Omental fat pad (tissue), 4 donors: ENCODE results near the gene CNTRL. TPM values are rescaled to one million over a fixed set of nuclear protein-coding genes. Genes with fewer than 3 reads are reported as not detected.

Experiments used
- ATAC-seq: fragments of 150-250 bp; one replicate; pipeline ENCODE4 v1.9.1; 2016; ENCODE audit warnings: mild to moderate bottlenecking, moderate library complexity; ENCODE audit not compliant: low FRiP score
- DNase-seq: peaks from one replicate; pipeline ENCODE4 v3.0.0-alpha.2; 2019; ENCODE audit warnings: low spot score
- total RNA-seq, 4 donors: library from RNA; depleted of rRNA; stranded (reverse); fragments of >200 nt; gene quantifications; one replicate each; pipeline ENCODE4 v1.1.0, GENCODE V29; 2016
- TF ChIP-seq, protein P1 (sequence below), 3 donors: fragments of 450-650 bp; IDR thresholded peaks; one replicate each; pipeline ENCODE4 v1.5.1; 2016 to 2017; ENCODE audit warnings: antibody characterized with exemption in 3 of 3, mild to moderate bottlenecking in 3 of 3, moderate library complexity in 2 of 3

The CNTRL gene
- total RNA-seq, 4 donors from 2014 or later: 16.6 to 24.7 (median 17.8) TPM

DNA sequence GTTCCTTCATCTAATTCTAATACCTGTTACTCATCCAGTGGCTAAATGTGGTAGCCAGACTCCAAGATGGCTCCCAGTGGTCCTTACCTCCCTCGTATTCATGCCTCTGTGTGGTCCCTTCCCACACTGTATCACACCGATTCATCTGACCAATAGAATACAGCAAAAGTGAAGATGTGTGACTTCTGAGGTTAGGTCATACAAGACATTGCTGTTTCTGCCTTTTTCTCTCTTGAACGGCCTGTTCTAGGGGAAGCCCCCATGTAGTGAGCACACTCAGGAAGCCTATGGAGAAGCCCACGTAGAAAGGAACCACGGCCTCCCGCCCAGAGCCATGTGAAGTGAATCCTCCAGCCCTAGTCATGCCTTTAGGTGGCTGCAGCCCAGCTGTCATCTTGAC, 15.2 kb upstream of the CNTRL start:
- no peak for DNase-seq
- ATAC-seq: no peak
- TF ChIP-seq, protein P1, sequence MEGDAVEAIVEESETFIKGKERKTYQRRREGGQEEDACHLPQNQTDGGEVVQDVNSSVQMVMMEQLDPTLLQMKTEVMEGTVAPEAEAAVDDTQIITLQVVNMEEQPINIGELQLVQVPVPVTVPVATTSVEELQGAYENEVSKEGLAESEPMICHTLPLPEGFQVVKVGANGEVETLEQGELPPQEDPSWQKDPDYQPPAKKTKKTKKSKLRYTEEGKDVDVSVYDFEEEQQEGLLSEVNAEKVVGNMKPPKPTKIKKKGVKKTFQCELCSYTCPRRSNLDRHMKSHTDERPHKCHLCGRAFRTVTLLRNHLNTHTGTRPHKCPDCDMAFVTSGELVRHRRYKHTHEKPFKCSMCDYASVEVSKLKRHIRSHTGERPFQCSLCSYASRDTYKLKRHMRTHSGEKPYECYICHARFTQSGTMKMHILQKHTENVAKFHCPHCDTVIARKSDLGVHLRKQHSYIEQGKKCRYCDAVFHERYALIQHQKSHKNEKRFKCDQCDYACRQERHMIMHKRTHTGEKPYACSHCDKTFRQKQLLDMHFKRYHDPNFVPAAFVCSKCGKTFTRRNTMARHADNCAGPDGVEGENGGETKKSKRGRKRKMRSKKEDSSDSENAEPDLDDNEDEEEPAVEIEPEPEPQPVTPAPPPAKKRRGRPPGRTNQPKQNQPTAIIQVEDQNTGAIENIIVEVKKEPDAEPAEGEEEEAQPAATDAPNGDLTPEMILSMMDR (IDR thresholded peaks at IDR 0.05): no peak

DNA sequence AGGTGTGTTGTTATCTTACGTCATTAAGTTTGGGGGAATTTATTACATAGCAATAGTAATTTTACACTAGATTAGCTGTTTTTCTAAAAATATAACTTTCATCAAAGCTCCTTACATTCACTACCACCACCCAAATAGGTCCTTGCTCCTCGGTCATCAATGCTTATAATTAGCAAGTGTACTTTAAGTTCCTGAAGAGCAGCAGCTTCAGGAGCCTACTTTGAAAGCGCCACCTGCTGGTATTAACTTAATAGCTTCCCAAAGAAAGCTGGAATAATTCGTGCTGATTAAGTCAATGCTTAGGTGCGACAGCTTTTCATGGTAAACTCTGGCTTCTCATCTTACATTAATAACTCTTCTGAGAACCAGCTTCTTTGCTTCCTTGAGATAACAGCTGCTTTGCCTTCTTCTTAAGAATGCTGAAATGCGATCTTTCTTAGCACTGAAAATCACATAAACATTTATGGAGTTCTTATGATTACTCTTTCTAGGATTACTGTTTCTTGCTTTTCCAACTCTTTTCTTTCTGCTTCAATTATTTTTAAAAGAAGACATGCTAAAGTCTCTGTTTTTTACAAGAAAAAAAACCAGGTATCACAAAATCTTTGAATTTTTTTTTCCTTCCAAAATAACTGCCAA, 14.6 kb upstream of the CNTRL start:
- TF ChIP-seq, protein P1 (IDR thresholded peaks at IDR 0.05): peak in 1 of 3 donors; percentile 6
- ATAC-seq (peak; percentile 54), DNase-seq (no peak)

DNA sequence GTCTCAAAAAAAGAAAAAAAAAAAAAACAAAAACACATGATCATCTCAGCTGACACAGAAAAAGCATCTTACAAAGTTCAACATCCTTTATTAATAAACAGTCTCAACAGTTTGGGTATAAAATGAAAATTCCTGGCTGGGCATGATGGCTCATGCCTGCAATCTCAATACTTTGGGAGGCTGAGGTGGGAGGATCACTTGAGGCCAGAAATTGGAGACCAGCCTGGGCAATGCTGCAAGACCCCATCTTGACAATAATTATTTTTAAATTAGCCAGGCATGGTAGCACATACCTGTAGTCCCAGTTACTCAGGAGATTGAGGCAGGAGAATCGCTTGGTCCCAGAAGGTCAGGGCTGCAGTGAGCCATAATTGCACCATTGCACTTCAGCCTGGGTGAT, 7.9 kb upstream of the CNTRL start:
- ATAC-seq (no peak), DNase-seq (no peak)
- TF ChIP-seq, protein P1 (IDR thresholded peaks at IDR 0.05): no peak

DNA sequence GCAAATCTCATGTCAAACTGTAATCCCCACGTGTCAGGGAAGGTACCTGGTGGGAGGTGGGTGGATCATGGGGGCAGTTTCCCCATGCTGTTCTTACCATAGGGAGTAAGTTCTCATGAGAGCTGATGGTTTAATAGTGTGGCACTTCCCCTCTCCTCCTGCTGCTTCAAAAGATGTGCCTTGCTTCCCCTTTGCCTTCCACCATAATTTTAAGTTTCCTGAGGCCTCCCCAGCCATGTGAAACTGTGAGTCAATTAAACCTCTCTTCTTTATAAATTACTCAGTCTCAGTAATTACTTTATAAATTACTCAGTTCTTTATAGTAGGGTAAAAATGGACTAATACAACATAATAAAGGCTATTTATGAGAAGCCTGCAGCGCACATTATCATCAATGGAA, 7.1 kb upstream of the CNTRL start:
- ATAC-seq: no peak
- TF ChIP-seq, protein P1 (IDR thresholded peaks at IDR 0.05): no peak
- no peak for DNase-seq

DNA sequence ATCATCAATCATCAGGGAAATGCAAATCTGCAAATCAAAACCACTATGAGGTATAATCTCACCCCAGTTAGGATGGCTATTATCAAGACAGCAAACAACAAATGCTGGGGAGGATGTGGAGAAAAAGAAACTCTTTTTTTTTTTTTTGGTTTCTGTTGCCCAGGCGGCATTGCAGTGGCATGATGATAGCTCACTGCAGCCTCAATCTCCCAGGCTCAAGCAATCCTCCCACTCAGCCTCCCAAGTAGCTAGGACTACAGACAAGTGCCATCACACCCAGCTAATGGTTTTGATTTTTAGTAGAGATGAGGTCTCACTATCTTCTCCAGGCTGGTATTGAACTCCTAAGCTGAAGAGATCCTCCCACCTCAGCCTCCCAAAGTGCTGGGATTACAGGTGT, 5.4 kb upstream of the CNTRL start:
- ATAC-seq (no peak), DNase-seq (no peak)
- TF ChIP-seq, protein P1 (IDR thresholded peaks at IDR 0.05): no peak

DNA sequence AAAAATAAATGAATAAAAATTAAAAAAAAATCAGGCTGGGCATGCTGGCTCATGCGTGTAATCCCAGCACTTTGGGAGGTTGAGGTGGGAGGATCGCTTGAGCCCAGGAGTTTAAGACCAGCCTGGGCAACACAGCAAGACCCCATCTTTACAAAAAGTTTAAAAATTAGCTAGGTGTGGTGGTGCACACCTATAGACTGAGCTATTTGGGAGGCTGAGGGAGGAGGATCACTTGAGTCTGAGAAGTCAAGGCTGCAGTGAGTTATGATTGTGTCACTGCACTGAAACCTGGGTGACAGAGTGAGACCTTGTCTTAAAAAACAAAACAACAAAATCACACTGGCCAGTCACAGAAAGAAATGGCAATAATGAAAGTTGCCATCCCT, 3.4 kb upstream of the CNTRL start:
- TF ChIP-seq, protein P1 (IDR thresholded peaks at IDR 0.05): no peak
- DNase-seq (no peak), ATAC-seq (no peak)

DNA sequence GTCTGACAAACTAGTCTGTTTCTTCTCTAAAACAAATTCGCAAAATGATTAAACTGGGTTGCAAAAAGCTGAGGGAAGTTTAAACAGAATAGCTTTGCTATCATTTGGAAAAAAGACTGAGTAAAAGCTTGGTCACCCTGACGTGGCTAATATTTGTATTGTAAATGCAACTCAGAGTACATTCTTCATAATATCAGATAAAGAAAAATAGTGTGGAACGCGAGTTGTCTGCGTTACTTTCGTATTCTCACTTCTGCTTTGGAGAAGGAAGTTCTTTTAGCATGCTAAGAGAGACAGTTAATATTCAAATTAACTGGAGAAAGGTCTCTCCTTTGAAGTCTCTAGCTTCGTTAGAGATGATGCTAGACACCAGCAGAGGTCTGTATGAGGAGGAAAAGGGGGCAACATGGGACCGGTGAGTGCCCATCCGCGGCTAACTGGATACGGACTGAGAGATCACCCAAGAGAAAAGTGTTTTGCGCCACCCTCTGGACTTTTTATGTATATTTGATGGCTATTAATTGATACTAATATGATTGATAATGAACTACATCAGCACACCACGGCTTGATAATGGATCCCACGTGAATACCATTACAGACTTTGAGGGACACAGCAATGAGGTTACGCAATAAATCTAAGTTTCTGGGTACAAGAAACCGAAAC, 2.9 kb upstream of the CNTRL start:
- TF ChIP-seq, protein P1 (IDR thresholded peaks at IDR 0.05): no peak
- no peak for DNase-seq
- ATAC-seq: no peak
